Measurements from ENCODE around the gene WFDC2. TPM values are rescaled to one million over a fixed set of nuclear protein-coding genes. Genes with fewer than 3 reads are reported as not detected.

Gene WFDC2
- total RNA-seq, 1 donor from 2014 or later = 61.3 TPM

DNA sequence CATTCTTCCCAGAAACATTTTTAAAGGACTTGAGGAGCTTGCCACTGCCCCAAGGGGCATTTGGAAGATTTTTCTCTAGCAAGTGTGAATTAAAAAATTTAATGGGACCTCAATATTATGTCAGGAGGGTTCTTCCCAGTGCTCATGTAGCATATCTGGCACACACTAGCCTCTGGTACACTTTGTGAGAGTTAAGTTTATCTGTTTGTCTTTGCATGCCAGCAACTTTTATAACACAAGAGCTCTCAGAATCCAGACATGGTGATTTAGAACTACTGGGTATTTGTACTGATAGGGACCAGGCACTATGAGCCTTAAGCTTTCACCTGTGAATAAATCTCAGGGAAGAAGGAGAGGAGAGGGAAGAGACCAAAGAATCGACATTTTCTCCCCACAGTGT lies 33.0 kb downstream of the WFDC2 start:
- H3K27me3 Mint-ChIP-seq (ENCODE audit: low read depth) = peaks cover 30% of the 10 kb centered on the region
- no peaks in the 10 kb centered on the region for H3K36me3 Mint-ChIP-seq
- TF ChIP-seq, protein P1, sequence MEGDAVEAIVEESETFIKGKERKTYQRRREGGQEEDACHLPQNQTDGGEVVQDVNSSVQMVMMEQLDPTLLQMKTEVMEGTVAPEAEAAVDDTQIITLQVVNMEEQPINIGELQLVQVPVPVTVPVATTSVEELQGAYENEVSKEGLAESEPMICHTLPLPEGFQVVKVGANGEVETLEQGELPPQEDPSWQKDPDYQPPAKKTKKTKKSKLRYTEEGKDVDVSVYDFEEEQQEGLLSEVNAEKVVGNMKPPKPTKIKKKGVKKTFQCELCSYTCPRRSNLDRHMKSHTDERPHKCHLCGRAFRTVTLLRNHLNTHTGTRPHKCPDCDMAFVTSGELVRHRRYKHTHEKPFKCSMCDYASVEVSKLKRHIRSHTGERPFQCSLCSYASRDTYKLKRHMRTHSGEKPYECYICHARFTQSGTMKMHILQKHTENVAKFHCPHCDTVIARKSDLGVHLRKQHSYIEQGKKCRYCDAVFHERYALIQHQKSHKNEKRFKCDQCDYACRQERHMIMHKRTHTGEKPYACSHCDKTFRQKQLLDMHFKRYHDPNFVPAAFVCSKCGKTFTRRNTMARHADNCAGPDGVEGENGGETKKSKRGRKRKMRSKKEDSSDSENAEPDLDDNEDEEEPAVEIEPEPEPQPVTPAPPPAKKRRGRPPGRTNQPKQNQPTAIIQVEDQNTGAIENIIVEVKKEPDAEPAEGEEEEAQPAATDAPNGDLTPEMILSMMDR (IDR thresholded peaks at IDR 0.05; ENCODE audit: unreplicated experiment) = no peak
- no peak overlapping the region for H3K27ac Mint-ChIP-seq
- DNase-seq (ENCODE audit: low spot score in 2 of 2, unreplicated experiment in 2 of 2) = no peak
- no peak overlapping the region for H3K4me3 Mint-ChIP-seq
- H3K4me1 Mint-ChIP-seq = no peaks in the 10 kb centered on the region
- no peaks in the 10 kb centered on the region for H3K9me3 Mint-ChIP-seq

DNA sequence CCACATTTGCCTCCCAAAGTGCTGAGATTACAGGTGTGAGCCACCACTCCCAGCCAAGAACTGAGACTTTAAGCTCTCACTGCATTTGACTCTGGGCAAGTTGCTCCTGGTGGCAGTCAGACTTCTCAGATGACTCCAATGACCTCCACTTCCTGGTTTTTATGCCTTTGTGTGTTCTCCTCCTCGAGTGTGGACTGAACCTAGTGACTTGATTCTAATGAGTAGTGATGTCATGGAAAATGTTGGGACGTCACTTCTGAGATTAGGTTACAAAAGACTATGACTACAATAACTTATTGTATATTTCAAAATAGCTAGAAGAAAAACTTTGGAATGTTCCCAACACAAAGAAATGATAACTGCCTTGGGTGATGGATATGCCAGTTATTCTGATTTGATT lies 33.9 kb downstream of the WFDC2 start:
- Mint-ChIP-seq H3K4me3 (no peak overlapping the region), H3K27ac (no peak overlapping the region), H3K4me1 (no peaks in the 10 kb centered on the region), H3K36me3 (no peaks in the 10 kb centered on the region), H3K27me3 (ENCODE audit: low read depth) (peaks cover 30% of the 10 kb centered on the region), H3K9me3 (no peaks in the 10 kb centered on the region)
- TF ChIP-seq, protein P1 (IDR thresholded peaks at IDR 0.05; ENCODE audit: unreplicated experiment) = no peak
- DNase-seq (ENCODE audit: low spot score in 2 of 2, unreplicated experiment in 2 of 2) = no peak

DNA sequence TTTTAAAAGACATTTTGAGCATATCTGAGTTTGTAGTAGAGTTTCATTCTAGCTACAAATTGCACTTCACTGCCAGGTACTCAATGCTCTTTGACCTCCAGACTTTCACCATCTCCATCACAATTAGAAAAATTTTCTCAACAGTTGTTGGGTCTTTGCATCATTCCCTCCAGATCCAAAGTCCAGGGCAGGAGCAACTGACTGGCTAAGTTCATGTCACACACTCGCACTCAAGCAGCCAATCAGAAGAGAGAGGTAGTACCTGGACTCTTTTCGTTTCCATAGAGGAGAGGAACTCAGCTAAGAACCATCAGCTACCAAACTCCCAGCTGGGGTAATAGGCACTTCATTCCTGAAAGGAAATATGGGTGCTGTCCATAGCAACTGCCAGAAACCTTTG lies 36.8 kb downstream of the WFDC2 start:
- Mint-ChIP-seq H3K4me1 (peaks cover 9% of the 10 kb centered on the region), H3K36me3 (no peaks in the 10 kb centered on the region), H3K27ac (no peak overlapping the region), H3K9me3 (no peaks in the 10 kb centered on the region), H3K27me3 (ENCODE audit: low read depth) (peaks cover 22% of the 10 kb centered on the region), H3K4me3 (no peak overlapping the region)
- TF ChIP-seq, protein P1 (IDR thresholded peaks at IDR 0.05; ENCODE audit: unreplicated experiment) = no peak
- DNase-seq (ENCODE audit: low spot score in 2 of 2, unreplicated experiment in 2 of 2) = no peak

DNA sequence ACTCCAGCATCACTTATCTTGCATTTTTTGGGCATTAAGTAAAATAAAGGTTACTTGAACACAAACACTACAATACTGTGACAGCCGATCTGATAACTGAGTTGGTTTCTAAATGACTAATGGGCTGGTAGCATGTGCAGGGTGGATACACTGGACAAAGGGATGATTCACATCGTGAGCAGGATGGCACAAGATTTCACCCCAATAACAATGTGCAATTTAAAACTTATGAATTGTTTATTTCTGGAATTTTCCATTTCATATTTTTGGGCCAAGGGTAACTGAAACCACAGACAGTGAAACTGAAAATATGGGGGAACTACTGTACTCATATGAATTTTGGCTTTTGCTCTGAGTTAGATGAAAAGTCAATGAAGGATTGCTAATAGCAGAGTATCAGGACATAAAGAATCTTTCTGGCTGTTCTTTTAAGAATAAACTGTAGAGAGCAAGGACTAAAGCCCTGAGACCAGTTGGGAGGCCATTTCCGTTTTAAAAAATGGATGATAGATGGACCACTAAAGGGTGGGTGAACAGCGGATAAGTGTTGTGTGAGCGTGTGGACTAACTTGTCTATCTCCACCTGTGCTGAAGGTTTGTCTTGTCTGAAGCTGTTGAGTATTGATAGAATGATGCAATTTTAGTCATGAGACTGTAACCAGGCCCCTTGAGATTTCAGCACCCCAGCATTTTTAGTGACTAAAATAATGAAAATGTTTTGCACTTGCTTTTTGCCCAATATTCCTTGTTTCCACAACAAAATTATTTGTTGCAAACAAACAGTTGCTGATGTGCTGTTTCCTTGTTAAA lies 37.7 kb downstream of the WFDC2 start:
- H3K27me3 Mint-ChIP-seq (ENCODE audit: low read depth) = peaks cover 16% of the 10 kb centered on the region
- H3K9me3 Mint-ChIP-seq = peaks cover 2% of the 10 kb centered on the region
- H3K27ac Mint-ChIP-seq = no peak overlapping the region
- no peak for DNase-seq (ENCODE audit: low spot score in 2 of 2, unreplicated experiment in 2 of 2)
- peaks cover 9% of the 10 kb centered on the region for H3K4me1 Mint-ChIP-seq
- TF ChIP-seq, protein P1 (IDR thresholded peaks at IDR 0.05; ENCODE audit: unreplicated experiment) = no peak
- no peaks in the 10 kb centered on the region for H3K36me3 Mint-ChIP-seq
- H3K4me3 Mint-ChIP-seq = no peak overlapping the region

DNA sequence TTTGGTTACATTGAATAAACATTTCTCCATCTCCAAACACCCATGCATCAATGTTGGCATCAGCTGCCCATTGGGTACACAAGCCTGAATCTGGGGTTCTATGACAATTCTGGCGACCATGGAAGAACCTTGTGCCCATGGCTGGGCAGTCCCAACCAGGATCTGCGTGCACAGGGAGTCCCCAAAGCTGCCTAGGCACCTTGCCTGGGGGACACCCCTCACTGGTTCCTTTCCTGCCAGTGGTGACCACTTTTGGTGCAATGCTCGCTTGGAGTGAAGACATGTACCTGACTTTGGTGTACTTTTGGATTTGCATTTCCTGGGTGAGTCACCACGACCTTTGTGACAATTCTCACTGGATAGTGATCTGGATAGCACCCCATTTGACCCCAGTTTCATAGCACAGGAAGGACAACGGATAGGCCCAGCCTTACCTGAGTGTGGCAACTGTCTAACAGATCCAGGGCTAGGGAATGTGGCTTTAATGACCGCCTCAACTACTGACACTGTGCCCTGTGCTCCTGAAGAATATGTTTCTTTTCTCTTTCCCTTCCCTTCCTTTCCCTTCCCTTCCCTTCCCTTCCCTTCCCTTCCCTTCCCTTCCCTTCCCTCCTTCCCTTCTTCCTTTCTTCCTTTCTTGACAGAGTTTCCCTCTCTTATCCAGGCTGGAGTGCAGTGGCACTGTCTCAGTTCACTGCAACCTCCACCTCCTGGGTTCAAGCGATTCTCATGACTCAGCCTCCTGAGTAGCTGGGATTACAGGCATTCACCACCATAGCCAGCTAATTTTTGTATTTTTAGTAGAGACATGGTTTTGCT lies 38.7 kb downstream of the WFDC2 start:
- Mint-ChIP-seq H3K4me3 (no peak overlapping the region), H3K36me3 (no peaks in the 10 kb centered on the region), H3K27me3 (ENCODE audit: low read depth) (peaks cover 15% of the 10 kb centered on the region), H3K27ac (no peak overlapping the region), H3K4me1 (peaks cover 9% of the 10 kb centered on the region), H3K9me3 (peaks cover 3% of the 10 kb centered on the region)
- TF ChIP-seq, protein P1 (IDR thresholded peaks at IDR 0.05; ENCODE audit: unreplicated experiment) = no peak
- DNase-seq (ENCODE audit: low spot score in 2 of 2, unreplicated experiment in 2 of 2) = no peak

Data from mesothelial cell of epicardium (in vitro differentiated cells).